GM12878 (cell line): ENCODE data around the gene SLC39A8. TPM values are rescaled to one million over a fixed set of nuclear protein-coding genes. Genes with fewer than 3 reads are reported as not detected.

Experiments used
- ATAC-seq: fragments of 200-7000 bp; cut with Tn5 transposase; 3 replicates; pipeline ENCODE4 v1.9.1; 2020; ENCODE audit warnings: mild to moderate bottlenecking, moderate library complexity
- BruUV-seq: library from RNA; stranded (reverse); fragments of 400-500 nt; replicated peaks from 2 replicates; lab custom pipeline; 2021; lab: Mats Ljungman, UMichigan
- CTCF ChIA-PET: fragments of 300-600 bp; sonication (Branson Sonifier 250); formaldehyde crosslinking; extraction: SDS; loops from one replicate; lab custom pipeline; 2021; ENCODE audit warnings: inconsistent platforms; lab: Yijun Ruan, JAX
- POLR2A ChIA-PET: fragments of 350-600 bp; formaldehyde crosslinking; extraction: SDS; loops from one replicate; lab custom pipeline; 2021; ENCODE audit warnings: inconsistent platforms; lab: Charles Lee
- RAD21 ChIA-PET: fragments of 300-600 bp; sonication (Branson Sonifier 250); formaldehyde crosslinking; loops from one replicate; lab custom pipeline; 2023; ENCODE audit warnings: antibody characterized with exemption; ENCODE audit not compliant: unreplicated experiment; lab: Charles Lee
- SMC1A ChIA-PET: fragments of 300-600 bp; sonication (Branson Sonifier 250); formaldehyde crosslinking; loops from one replicate; lab custom pipeline; 2023; ENCODE audit not compliant: unreplicated experiment, uncharacterized antibody; lab: Charles Lee
- DNase-seq: peaks from one replicate; pipeline ENCODE4 v3.0.0-alpha.2; 2011; ENCODE audit warnings: low read depth, low spot score
- FAIRE-seq: peaks from 3 replicates; lab custom pipeline; 2011; peaks lifted over from hg19 to GRCh38; lab: Jason Lieb, UNC
- H2AFZ ChIP-seq: 2 replicates; pipeline ENCODE4 v1.6.0; 2011; ENCODE audit warnings: low read depth, low read length, control low read depth; ENCODE audit not compliant: control insufficient read depth
- H3K27ac ChIP-seq: 2 replicates; pipeline ENCODE4 v1.5.1; 2011; ENCODE audit warnings: control low read depth; ENCODE audit not compliant: control insufficient read depth, insufficient read depth
- H3K27me3 ChIP-seq, 2 experiments: replicated peaks in 1 of 2; 2 replicates each; pipeline versions ENCODE4 v1.6.0 to v1.6.1; 2011; ENCODE audit warnings: low read length in 1 of 2; ENCODE audit not compliant: control insufficient read depth in 2 of 2, insufficient read depth in 2 of 2
- H3K36me3 ChIP-seq, 2 experiments: 2 replicates each; pipeline ENCODE4 v1.5.1; 2011; ENCODE audit warnings: low read length in 1 of 2; ENCODE audit not compliant: control insufficient read depth in 2 of 2, insufficient read depth in 2 of 2
- H3K4me1 ChIP-seq: 2 replicates; pipeline ENCODE4 v1.6.1; 2011; ENCODE audit warnings: mild to moderate bottlenecking, low read length, moderate library complexity, mixed read lengths; ENCODE audit not compliant: control insufficient read depth, insufficient read depth
- H3K4me2 ChIP-seq: 2 replicates; pipeline ENCODE4 v1.6.0; 2011; ENCODE audit warnings: control low read depth; ENCODE audit not compliant: control insufficient read depth, insufficient read depth
- H3K4me3 ChIP-seq: fragments of 200-600 bp; sonication (generic); 2 replicates; pipeline ENCODE4 v1.5.1; 2016
- H3K79me2 ChIP-seq: 2 replicates; pipeline ENCODE4 v1.6.0; 2011; ENCODE audit warnings: low read length; ENCODE audit not compliant: control insufficient read depth, insufficient read depth
- H3K9ac ChIP-seq: 2 replicates; pipeline ENCODE4 v1.8.0; 2011; ENCODE audit warnings: low read length, control low read depth, mixed read lengths; ENCODE audit not compliant: control insufficient read depth, insufficient read depth
- H3K9me3 ChIP-seq: replicated peaks from 3 replicates; pipeline ENCODE4 v1.5.1; 2011; ENCODE audit warnings: mild to moderate bottlenecking, low read length; ENCODE audit not compliant: control insufficient read depth, insufficient read depth
- H4K20me1 ChIP-seq: 2 replicates; pipeline ENCODE4 v1.6.0; 2011; ENCODE audit not compliant: control insufficient read depth, insufficient read depth
- JUNB ChIP-seq: IDR thresholded peaks from 2 replicates; pipeline ENCODE4 v1.6.1; 2016; ENCODE audit warnings: antibody characterized with exemption, mild to moderate bottlenecking
- KLF5 ChIP-seq: fragments of 450-650 bp; IDR thresholded peaks from 2 replicates; pipeline ENCODE4 v1.6.1; 2014; ENCODE audit warnings: mild to moderate bottlenecking; ENCODE audit not compliant: partially characterized antibody
- SMAD5 ChIP-seq: IDR thresholded peaks from 2 replicates; pipeline ENCODE4 v1.6.1; 2016; ENCODE audit warnings: antibody characterized with exemption, low read depth
- TCF3 ChIP-seq: IDR thresholded peaks from 2 replicates; pipeline ENCODE4 v1.6.1; 2012; ENCODE audit warnings: low read depth, mild to moderate bottlenecking, low read length, borderline replicate concordance; ENCODE audit not compliant: insufficient read depth
- ZNF217 ChIP-seq: fragments of 450-650 bp; IDR thresholded peaks from 2 replicates; pipeline ENCODE4 v1.6.1; 2017; ENCODE audit warnings: antibody characterized with exemption, mild to moderate bottlenecking
- in situ Hi-C: fragments of 300-500 bp; cut with MboI; formaldehyde crosslinking; loops from 9 replicates; pipeline ENCODE4 v1.14.3; 2018; ENCODE audit warnings: mixed read lengths
- intact Hi-C: fragments of 100-400 bp; cut with micrococcal nuclease; formaldehyde crosslinking; loops from one replicate; pipeline ENCODE4 v1.14.2; 2022; ENCODE audit not compliant: unreplicated experiment
- polyA plus RNA-seq, 11 experiments: library from polyadenylated mRNA; depleted of rRNA in 4 of 11; unstranded in 6 of 11; stranded (reverse) in 5 of 11; fragments of >200 nt; fragmentation: Nextera tagmentation in 4 of 11; fragmentation: Illumina TruSeq in 1 of 11; extraction: Ambion mirVana in 4 of 11; extraction: Trizol in 1 of 11; gene quantifications; 1 replicate in 1 of 11; 2 replicates in 10 of 11; pipeline versions ENCODE4 v1.2.1 to v1.2.3, GENCODE V29; 2011 to 2016; ENCODE audit warnings: inconsistent platforms in 2 of 11, missing spikeins in 2 of 11, low read depth in 1 of 11
- total RNA-seq, 4 experiments: library from RNA; depleted of rRNA in 3 of 4; stranded (reverse); fragments of >200 nt in 3 of 4; fragmentation: Illumina TruSeq in 1 of 4; extraction: Trizol in 1 of 4; gene quantifications; 2 replicates each; pipeline versions ENCODE4 v1.2.1 to v1.2.3, GENCODE V29; 2013 to 2021
- TF ChIP-seq, protein P1 (sequence below): IDR thresholded peaks from 2 replicates; pipeline ENCODE4 v1.6.1; 2012; ENCODE audit warnings: improper control_type of control experiment, low read depth, low read length; ENCODE audit not compliant: insufficient replicate concordance

Gene SLC39A8
- total and polyA plus RNA-seq, 10 of the 15 experiments (the other 5 are each of a cell fraction or from before 2014, with no cell fraction given), result 7.9 to 47.8 (median 32.8) TPM

DNA sequence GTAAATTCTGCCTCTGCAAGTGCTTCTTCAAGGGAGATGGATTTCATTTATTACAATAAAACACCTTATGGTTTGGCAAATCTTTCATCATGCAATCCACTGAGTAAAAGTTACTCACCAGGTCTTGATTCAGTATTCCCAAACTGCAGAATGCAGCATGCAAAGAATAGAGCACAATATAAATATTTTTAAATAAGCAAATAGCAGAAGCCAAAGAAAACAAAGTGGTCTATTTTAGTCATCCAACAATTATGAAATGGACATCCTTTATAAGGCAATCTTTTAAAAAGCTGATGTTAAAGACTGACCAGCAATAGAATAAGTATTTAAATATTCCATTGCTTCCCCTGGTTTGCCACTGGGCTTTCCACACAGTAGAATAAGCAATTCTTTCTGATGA lies 59.5 kb downstream of the SLC39A8 start:
- no peak overlapping the region for H3K4me3 ChIP-seq
- POLR2A ChIA-PET, result no interaction called here
- H3K9ac ChIP-seq, result no peak overlapping the region
- H3K4me2 ChIP-seq, result no peak overlapping the region
- TF ChIP-seq SMAD5 (no peak), TCF3 (no peak), KLF5 (no peak), ZNF217 (no peak), JUNB (no peak)
- TF ChIP-seq, protein P1, sequence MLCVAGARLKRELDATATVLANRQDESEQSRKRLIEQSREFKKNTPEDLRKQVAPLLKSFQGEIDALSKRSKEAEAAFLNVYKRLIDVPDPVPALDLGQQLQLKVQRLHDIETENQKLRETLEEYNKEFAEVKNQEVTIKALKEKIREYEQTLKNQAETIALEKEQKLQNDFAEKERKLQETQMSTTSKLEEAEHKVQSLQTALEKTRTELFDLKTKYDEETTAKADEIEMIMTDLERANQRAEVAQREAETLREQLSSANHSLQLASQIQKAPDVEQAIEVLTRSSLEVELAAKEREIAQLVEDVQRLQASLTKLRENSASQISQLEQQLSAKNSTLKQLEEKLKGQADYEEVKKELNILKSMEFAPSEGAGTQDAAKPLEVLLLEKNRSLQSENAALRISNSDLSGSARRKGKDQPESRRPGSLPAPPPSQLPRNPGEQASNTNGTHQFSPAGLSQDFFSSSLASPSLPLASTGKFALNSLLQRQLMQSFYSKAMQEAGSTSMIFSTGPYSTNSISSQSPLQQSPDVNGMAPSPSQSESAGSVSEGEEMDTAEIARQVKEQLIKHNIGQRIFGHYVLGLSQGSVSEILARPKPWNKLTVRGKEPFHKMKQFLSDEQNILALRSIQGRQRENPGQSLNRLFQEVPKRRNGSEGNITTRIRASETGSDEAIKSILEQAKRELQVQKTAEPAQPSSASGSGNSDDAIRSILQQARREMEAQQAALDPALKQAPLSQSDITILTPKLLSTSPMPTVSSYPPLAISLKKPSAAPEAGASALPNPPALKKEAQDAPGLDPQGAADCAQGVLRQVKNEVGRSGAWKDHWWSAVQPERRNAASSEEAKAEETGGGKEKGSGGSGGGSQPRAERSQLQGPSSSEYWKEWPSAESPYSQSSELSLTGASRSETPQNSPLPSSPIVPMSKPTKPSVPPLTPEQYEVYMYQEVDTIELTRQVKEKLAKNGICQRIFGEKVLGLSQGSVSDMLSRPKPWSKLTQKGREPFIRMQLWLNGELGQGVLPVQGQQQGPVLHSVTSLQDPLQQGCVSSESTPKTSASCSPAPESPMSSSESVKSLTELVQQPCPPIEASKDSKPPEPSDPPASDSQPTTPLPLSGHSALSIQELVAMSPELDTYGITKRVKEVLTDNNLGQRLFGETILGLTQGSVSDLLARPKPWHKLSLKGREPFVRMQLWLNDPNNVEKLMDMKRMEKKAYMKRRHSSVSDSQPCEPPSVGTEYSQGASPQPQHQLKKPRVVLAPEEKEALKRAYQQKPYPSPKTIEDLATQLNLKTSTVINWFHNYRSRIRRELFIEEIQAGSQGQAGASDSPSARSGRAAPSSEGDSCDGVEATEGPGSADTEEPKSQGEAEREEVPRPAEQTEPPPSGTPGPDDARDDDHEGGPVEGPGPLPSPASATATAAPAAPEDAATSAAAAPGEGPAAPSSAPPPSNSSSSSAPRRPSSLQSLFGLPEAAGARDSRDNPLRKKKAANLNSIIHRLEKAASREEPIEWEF, result no peak
- CTCF ChIA-PET, result interaction anchor here (1.4 kb wide), 1 partner anchor 28 kb away, joined by 4 read pairs; no protein-coding TSS in a partner anchor
- ATAC-seq (no peak), DNase-seq (no peak), FAIRE-seq (no peak)
- no peak overlapping the region for H2AFZ ChIP-seq
- intact Hi-C loops, result no loop called here
- no peaks in the 10 kb centered on the region for H3K27me3 ChIP-seq
- no peaks in the 10 kb centered on the region for H3K4me1 ChIP-seq
- SMC1A ChIA-PET, result interaction anchor here (1.4 kb wide), 1 partner anchor 16 kb away, joined by 3 read pairs; no protein-coding TSS in a partner anchor
- H4K20me1 ChIP-seq, result no peaks in the 10 kb centered on the region
- no peaks in the 10 kb centered on the region; a peak in 1 of 4 replicates for H3K36me3 ChIP-seq
- RAD21 ChIA-PET, result no interaction called here
- H3K27ac ChIP-seq, result no peak overlapping the region
- no peaks in the 10 kb centered on the region for H3K79me2 ChIP-seq
- no TSS peak for BruUV-seq
- H3K9me3 ChIP-seq, result no peaks in the 10 kb centered on the region
- in situ Hi-C loops, result no loop called here
